ENCODE data around the gene PRPH2.
"Not testable (repeated sequence)": the region's sequence is repeated elsewhere in the genome, so short reads cannot be mapped to it uniquely, and the experiment has no call there.

DNA sequence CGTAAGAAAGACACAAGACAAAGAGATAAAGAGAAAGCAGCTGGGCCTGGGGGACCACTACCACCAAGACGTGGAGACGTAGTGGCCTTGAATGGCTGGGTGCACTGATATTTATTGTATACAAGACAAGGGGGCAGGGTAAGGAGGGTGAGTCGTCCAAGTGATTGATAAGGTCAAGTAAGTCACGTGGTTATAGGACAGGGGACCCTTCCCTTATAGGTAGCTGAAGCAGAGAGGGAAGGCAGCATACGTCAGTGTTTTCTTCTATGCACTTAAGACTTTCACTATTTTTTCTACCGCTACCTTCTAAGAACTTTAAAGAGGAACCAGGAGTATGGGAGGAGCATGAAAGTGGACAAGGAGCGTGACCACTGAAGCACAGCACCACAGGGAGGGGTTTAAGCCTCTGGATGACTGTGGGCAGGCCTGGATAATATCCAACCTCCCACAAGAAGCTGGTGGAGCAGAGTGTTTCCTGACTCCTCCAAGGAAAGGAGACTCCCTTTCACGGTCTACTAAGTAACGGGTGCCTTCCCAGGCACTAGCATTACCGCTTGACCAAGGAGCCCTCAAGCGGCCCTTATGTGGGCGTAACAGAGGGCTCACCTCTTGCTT, 11.6 kb upstream of the PRPH2 start:
- not testable (repeated sequence) for TF ChIP-seq CTCF (IDR thresholded peaks at IDR 0.05; ENCODE audit: low read depth, low read length, poor library complexity, severe bottlenecking); EZH2phosphoT487 (IDR thresholded peaks at IDR 0.05; ENCODE audit: borderline replicate concordance, low read length)
